SK-N-SH treated with all-trans-retinoic acid at 6 μM for 48 hours (cell line): ENCODE data around the gene GRM4.

Experiments used
- ATAC-seq: fragments of 200-7000 bp; cut with Tn5 transposase; 3 replicates; pipeline ENCODE4 v1.9.1; 2020; ENCODE audit warnings: mild to moderate bottlenecking, moderate library complexity
- ARNTL ChIP-seq: fragments of 450-650 bp; formaldehyde crosslinking; IDR thresholded peaks from 2 replicates; pipeline ENCODE4 v1.5.0; 2020; ENCODE audit warnings: low read depth, mild to moderate bottlenecking, moderate library complexity, borderline replicate concordance
- BACH2 ChIP-seq: fragments of 250-450 bp; sonication (Bioruptor Pico); IDR thresholded peaks from 2 replicates; pipeline ENCODE4 v1.9.0; 2021; ENCODE audit warnings: mild to moderate bottlenecking, borderline replicate concordance
- CSDC2 ChIP-seq: fragments of 250-450 bp; sonication (Bioruptor Pico); IDR thresholded peaks from 2 replicates; pipeline ENCODE4 v1.5.0; 2020; ENCODE audit warnings: mild to moderate bottlenecking, moderate library complexity
- ESRRG ChIP-seq: fragments of 250-450 bp; sonication (Bioruptor Pico); IDR thresholded peaks from 2 replicates; pipeline ENCODE4 v1.6.1; 2021; ENCODE audit warnings: mild to moderate bottlenecking
- GLIS3 ChIP-seq: fragments of 250-450 bp; sonication (Bioruptor Pico); IDR thresholded peaks from 2 replicates; pipeline ENCODE4 v1.5.0; 2020; ENCODE audit warnings: mild to moderate bottlenecking, moderate library complexity
- ISL1 ChIP-seq: fragments of 250-450 bp; sonication (Bioruptor Pico); IDR thresholded peaks from 2 replicates; pipeline ENCODE4 v2.1.2; 2022; ENCODE audit warnings: mild to moderate bottlenecking, moderate library complexity
- OSR1 ChIP-seq: fragments of 250-450 bp; sonication (Bioruptor Pico); IDR thresholded peaks from 2 replicates; pipeline ENCODE4 v1.8.0; 2022; ENCODE audit warnings: moderate library complexity, mild to moderate bottlenecking, inconsistent platforms
- PPARA ChIP-seq: fragments of 250-450 bp; sonication (Bioruptor Pico); IDR thresholded peaks from 2 replicates; pipeline ENCODE4 v1.5.0; 2020; ENCODE audit warnings: mild to moderate bottlenecking, borderline replicate concordance
- SNAI2 ChIP-seq: fragments of 250-450 bp; sonication (Bioruptor Pico); IDR thresholded peaks from 2 replicates; pipeline ENCODE4 v1.5.0; 2020; ENCODE audit warnings: mild to moderate bottlenecking, moderate library complexity
- TOX ChIP-seq: fragments of 250-450 bp; sonication (Bioruptor Pico); IDR thresholded peaks from 2 replicates; pipeline ENCODE4 v1.8.0; 2021; ENCODE audit warnings: mild to moderate bottlenecking, moderate library complexity, borderline replicate concordance
- ZFP3 ChIP-seq: fragments of 250-450 bp; sonication (Bioruptor Pico); IDR thresholded peaks from 2 replicates; pipeline ENCODE4 v1.5.0; 2020; ENCODE audit warnings: mild to moderate bottlenecking, moderate library complexity
- ZFP30 ChIP-seq: fragments of 450-650 bp; formaldehyde crosslinking; IDR thresholded peaks from 2 replicates; pipeline ENCODE4 v1.5.0; 2022; ENCODE audit warnings: mild to moderate bottlenecking, moderate library complexity
- ZNF565 ChIP-seq: fragments of 450-650 bp; formaldehyde crosslinking; conservative IDR thresholded peaks from 2 replicates; pipeline ENCODE4 v1.5.0; 2020; ENCODE audit warnings: low read depth, mild to moderate bottlenecking, moderate library complexity
- ZNF8 ChIP-seq: fragments of 450-650 bp; formaldehyde crosslinking; IDR thresholded peaks from 2 replicates; pipeline ENCODE4 v1.5.0; 2020; ENCODE audit warnings: mild to moderate bottlenecking, moderate library complexity
- TF ChIP-seq, protein P1 (sequence below): fragments of 250-450 bp; sonication (Bioruptor Pico); IDR thresholded peaks from 2 replicates; pipeline ENCODE4 v1.8.0; 2021; ENCODE audit warnings: low read depth, mild to moderate bottlenecking, moderate library complexity, borderline replicate concordance
- TF ChIP-seq, protein P2 (sequence below): fragments of 250-450 bp; sonication (Bioruptor Pico); IDR thresholded peaks from 2 replicates; pipeline ENCODE4 v1.5.1; 2020; ENCODE audit warnings: low read depth, mild to moderate bottlenecking, moderate library complexity
- TF ChIP-seq, protein P3 (sequence below): fragments of 250-450 bp; sonication (Bioruptor Pico); IDR thresholded peaks from 2 replicates; pipeline ENCODE4 v1.5.0; 2020; ENCODE audit warnings: mild to moderate bottlenecking, moderate library complexity
- TF ChIP-seq, protein P4 (sequence below): fragments of 250-450 bp; sonication (Bioruptor Pico); IDR thresholded peaks from 2 replicates; pipeline ENCODE4 v1.8.0; 2020; ENCODE audit warnings: mild to moderate bottlenecking, moderate library complexity, borderline replicate concordance
- TF ChIP-seq, protein P5 (sequence below): fragments of 250-450 bp; sonication (Bioruptor Pico); IDR thresholded peaks from 2 replicates; pipeline ENCODE4 v1.5.1; 2021; ENCODE audit warnings: mild to moderate bottlenecking, moderate library complexity

The GRM4 gene

DNA sequence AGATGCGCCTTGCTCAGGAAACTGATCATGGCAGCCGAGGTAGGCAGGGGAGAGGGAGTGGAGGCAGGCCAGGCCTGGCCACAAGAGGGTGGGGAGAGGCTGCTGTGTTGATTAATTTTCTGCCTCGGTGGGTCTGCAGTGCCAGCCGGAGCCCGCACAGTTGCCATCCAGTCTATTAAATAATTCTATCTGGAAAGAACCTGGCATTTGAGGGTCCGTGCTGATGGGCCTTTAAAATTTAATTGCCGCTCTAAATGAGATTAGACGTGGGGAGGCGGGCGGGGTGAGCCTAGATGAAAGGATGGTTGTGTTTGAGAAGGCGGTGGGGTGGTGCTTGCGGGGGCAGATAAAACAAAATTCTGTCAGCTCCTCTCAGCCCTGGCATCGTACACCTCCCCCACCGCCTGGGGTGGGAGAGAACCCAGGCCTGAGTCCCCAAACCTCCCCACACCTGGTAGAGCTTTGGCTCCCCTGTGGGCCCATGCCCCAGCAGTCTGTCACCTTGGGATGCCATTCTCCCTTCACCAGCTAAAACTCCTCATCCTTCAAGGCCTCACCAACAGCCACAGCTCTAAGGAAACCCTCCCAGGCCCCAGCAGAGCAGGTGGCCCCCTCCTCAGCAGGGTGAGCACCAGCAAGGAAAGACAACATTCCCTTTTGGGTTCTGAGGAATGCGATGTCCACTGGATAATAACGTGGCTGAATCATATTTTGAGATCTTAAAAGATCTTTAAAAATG is 167.3 kb downstream of the GRM4 start (continued):
- TF ChIP-seq, protein P1, sequence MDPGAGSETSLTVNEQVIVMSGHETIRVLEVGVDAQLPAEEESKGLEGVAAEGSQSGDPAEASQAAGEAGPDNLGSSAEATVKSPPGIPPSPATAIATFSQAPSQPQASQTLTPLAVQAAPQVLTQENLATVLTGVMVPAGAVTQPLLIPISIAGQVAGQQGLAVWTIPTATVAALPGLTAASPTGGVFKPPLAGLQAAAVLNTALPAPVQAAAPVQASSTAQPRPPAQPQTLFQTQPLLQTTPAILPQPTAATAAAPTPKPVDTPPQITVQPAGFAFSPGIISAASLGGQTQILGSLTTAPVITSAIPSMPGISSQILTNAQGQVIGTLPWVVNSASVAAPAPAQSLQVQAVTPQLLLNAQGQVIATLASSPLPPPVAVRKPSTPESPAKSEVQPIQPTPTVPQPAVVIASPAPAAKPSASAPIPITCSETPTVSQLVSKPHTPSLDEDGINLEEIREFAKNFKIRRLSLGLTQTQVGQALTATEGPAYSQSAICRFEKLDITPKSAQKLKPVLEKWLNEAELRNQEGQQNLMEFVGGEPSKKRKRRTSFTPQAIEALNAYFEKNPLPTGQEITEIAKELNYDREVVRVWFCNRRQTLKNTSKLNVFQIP (CRISPR knock-in tag), result no peak
- TF ChIP-seq, protein P2, sequence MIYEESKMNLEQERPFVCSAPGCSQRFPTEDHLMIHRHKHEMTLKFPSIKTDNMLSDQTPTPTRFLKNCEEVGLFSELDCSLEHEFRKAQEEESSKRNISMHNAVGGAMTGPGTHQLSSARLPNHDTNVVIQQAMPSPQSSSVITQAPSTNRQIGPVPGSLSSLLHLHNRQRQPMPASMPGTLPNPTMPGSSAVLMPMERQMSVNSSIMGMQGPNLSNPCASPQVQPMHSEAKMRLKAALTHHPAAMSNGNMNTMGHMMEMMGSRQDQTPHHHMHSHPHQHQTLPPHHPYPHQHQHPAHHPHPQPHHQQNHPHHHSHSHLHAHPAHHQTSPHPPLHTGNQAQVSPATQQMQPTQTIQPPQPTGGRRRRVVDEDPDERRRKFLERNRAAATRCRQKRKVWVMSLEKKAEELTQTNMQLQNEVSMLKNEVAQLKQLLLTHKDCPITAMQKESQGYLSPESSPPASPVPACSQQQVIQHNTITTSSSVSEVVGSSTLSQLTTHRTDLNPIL (CRISPR knock-in tag), result no peak
- TF ChIP-seq ZNF8, result no peak

DNA sequence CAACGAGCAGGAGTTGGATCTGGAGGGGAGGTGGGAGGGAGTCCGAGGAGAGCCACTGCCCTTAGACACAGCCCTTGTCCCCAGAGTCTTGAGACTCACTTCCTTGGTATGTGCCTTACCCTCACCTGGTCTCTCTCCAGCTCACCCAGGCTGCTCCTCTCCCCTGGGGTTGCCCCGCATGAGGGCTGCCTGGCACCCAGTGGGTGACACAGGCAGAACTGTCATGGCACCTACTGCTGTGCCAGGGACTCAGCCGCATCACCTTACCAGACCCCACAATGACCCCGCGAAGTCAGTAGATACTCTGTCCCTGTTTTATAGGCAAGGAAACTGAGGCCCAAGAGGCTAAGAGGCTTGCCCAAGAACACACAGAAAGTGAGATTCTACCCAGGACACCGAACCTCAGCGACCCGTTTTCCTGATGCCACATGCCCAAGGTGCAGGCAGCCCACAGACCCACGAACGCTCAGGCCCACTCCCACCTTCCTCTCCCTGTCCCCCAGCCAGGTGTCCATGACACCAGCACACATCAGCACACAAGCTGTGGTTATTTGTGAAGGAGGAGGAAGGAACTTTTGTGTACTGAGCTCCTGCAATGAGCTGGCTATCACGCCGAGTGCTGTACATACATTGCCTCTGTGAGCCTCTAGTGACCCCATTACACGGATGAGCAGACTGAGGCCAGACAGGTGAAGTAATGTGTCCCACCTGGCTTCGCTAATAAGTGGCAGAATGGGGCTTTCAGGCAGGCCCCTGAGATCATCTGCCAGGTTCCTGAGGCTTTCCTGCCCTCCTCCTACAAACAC is 168.1 kb downstream of the GRM4 start:
- ATAC-seq, result no peak
- TF ChIP-seq CSDC2 (CRISPR knock-in tag) (no peak), PPARA (no peak), ISL1 (CRISPR knock-in tag) (no peak), SNAI2 (CRISPR knock-in tag) (no peak), ESRRG (CRISPR knock-in tag) (no peak), ARNTL (CRISPR knock-in tag) (no peak)
- TF ChIP-seq, protein P3, sequence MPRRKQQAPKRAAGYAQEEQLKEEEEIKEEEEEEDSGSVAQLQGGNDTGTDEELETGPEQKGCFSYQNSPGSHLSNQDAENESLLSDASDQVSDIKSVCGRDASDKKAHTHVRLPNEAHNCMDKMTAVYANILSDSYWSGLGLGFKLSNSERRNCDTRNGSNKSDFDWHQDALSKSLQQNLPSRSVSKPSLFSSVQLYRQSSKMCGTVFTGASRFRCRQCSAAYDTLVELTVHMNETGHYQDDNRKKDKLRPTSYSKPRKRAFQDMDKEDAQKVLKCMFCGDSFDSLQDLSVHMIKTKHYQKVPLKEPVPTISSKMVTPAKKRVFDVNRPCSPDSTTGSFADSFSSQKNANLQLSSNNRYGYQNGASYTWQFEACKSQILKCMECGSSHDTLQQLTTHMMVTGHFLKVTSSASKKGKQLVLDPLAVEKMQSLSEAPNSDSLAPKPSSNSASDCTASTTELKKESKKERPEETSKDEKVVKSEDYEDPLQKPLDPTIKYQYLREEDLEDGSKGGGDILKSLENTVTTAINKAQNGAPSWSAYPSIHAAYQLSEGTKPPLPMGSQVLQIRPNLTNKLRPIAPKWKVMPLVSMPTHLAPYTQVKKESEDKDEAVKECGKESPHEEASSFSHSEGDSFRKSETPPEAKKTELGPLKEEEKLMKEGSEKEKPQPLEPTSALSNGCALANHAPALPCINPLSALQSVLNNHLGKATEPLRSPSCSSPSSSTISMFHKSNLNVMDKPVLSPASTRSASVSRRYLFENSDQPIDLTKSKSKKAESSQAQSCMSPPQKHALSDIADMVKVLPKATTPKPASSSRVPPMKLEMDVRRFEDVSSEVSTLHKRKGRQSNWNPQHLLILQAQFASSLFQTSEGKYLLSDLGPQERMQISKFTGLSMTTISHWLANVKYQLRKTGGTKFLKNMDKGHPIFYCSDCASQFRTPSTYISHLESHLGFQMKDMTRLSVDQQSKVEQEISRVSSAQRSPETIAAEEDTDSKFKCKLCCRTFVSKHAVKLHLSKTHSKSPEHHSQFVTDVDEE (CRISPR knock-in tag), result no peak
- TF ChIP-seq, protein P4, sequence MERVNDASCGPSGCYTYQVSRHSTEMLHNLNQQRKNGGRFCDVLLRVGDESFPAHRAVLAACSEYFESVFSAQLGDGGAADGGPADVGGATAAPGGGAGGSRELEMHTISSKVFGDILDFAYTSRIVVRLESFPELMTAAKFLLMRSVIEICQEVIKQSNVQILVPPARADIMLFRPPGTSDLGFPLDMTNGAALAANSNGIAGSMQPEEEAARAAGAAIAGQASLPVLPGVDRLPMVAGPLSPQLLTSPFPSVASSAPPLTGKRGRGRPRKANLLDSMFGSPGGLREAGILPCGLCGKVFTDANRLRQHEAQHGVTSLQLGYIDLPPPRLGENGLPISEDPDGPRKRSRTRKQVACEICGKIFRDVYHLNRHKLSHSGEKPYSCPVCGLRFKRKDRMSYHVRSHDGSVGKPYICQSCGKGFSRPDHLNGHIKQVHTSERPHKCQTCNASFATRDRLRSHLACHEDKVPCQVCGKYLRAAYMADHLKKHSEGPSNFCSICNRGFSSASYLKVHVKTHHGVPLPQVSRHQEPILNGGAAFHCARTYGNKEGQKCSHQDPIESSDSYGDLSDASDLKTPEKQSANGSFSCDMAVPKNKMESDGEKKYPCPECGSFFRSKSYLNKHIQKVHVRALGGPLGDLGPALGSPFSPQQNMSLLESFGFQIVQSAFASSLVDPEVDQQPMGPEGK (CRISPR knock-in tag), result no peak
- TF ChIP-seq, protein P5, sequence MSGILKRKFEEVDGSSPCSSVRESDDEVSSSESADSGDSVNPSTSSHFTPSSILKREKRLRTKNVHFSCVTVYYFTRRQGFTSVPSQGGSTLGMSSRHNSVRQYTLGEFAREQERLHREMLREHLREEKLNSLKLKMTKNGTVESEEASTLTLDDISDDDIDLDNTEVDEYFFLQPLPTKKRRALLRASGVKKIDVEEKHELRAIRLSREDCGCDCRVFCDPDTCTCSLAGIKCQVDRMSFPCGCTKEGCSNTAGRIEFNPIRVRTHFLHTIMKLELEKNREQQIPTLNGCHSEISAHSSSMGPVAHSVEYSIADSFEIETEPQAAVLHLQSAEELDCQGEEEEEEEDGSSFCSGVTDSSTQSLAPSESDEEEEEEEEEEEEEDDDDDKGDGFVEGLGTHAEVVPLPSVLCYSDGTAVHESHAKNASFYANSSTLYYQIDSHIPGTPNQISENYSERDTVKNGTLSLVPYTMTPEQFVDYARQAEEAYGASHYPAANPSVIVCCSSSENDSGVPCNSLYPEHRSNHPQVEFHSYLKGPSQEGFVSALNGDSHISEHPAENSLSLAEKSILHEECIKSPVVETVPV (CRISPR knock-in tag), result no peak
- TF ChIP-seq, all 23 proteins: peak for 0

DNA sequence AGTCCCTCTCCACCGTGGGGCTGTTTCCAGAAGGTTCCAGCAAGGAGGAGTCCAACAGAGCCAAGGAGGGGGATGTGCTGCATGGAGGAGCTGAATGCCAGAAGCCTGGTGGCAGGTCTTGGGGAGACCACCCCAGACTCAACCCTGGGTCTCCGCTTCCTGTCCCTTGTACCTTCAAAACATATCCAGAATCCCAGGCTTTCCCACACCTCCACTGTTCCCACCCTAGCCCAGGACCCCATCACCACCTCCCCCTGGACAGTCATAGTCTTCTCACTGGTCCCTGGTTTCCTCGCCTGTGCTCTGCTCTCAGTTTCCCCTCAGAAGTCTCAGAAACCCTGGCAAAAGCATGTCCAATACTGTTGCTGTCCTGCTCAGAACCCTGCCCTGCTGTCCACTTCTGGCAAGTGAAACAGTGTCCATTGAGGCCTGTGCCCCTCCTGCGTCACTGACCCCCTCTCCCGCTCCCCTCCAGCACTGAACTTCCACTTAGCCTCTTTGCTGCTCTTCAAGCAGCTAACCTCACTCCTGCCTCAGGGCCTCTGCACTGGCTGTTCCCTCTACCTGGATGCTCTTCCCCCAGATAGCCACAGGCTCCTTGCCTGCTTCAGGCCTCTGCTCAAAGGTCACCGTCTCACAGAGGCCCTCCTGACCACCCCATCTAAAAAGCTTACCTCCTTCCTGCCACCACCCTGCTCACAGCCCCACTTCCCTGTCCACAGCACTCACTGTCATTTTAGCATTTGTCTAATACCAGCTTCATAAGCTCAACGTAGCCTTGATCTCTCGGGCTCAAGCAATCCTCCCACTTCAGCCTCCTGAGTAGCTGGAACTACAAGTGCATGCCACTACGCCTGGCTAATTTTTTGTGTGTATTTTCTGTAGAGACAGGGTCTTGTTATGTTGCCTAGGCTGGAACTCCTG is 169.2 kb downstream of the GRM4 start:
- ATAC-seq, result no peak
- no peak for TF ChIP-seq ZNF8
- TF ChIP-seq GLIS3, result no peak
- TF ChIP-seq, protein P1 (CRISPR knock-in tag), result no peak
- TF ChIP-seq TOX (CRISPR knock-in tag), result no peak
- no peak for TF ChIP-seq PPARA
- no peak for TF ChIP-seq ZFP3 (CRISPR knock-in tag)
- no peak for TF ChIP-seq BACH2 (CRISPR knock-in tag)
- TF ChIP-seq OSR1 (CRISPR knock-in tag), result no peak
- TF ChIP-seq ZFP30 (CRISPR knock-in tag), result no peak
- no peak for TF ChIP-seq ARNTL (CRISPR knock-in tag)
- TF ChIP-seq, protein P5 (CRISPR knock-in tag), result no peak
- TF ChIP-seq CSDC2 (CRISPR knock-in tag), result no peak
- TF ChIP-seq ZNF565 (CRISPR knock-in tag), result no peak
- no peak for TF ChIP-seq ESRRG (CRISPR knock-in tag)
- TF ChIP-seq, protein P2 (CRISPR knock-in tag), result no peak
